Activated T-cell treated with anti-CD3 and anti-CD28 coated beads, Interleukin-2, amount 50 U/mL, for 4 hours (primary cell): Measurements from ENCODE around the gene PPP1R3A. TPM values are rescaled to one million over a fixed set of nuclear protein-coding genes. Genes with fewer than 3 reads are reported as not detected.
"Not testable (repeated sequence)": the region's sequence is repeated elsewhere in the genome, so short reads cannot be mapped to it uniquely, and the experiment has no call there.

ENCODE experiments used
- ATAC-seq, 2 donors: fragments of 200-7000 bp; cut with Tn5 transposase; one replicate each; pipeline ENCODE4 v1.10.0; 2021
- DNase-seq: peaks from one replicate; pipeline ENCODE4 v3.0.0-alpha.2; 2020
- H3K27me3 Mint-ChIP-seq: one replicate; pipeline ENCODE4 v1.8.0; 2021; ENCODE audit warnings: low read depth, mixed read lengths
- H3K36me3 Mint-ChIP-seq: one replicate; pipeline ENCODE4 v1.8.0; 2022; ENCODE audit warnings: mixed read lengths; ENCODE audit not compliant: insufficient read depth
- H3K4me1 Mint-ChIP-seq: one replicate; pipeline ENCODE4 v1.8.0; 2021; ENCODE audit warnings: low read depth, mixed read lengths
- H3K4me3 Mint-ChIP-seq: one replicate; pipeline ENCODE4 v1.8.0; 2021; ENCODE audit warnings: mild to moderate bottlenecking, moderate library complexity, mixed read lengths
- H3K9me3 Mint-ChIP-seq: one replicate; pipeline ENCODE4 v1.8.0; 2021; ENCODE audit warnings: mixed read lengths
- total RNA-seq, 3 donors: library from RNA; stranded (reverse); gene quantifications; one replicate each; pipeline ENCODE4 v1.2.1, GENCODE V29; 2021

The PPP1R3A gene
- not detected for total RNA-seq

- no peaks in the 10 kb centered on the region for H3K9me3 Mint-ChIP-seq
- H3K27me3 Mint-ChIP-seq: no peaks in the 10 kb centered on the region
- H3K36me3 Mint-ChIP-seq: no peaks in the 10 kb centered on the region
- H3K4me3 Mint-ChIP-seq: no peak within 1 kb of the TSS
- no peak for ATAC-seq
- no peak for DNase-seq
- no peaks in the 10 kb centered on the region for H3K4me1 Mint-ChIP-seq
Measured at GRCh38 chr7:113918946-113919345, at the start of gene PPP1R3A. TSS of gene PPP1R3A (minus strand) at chr7:113919009. CDS start at chr7:113918996, 13 bp downstream.

- no peak for DNase-seq
Measured at GRCh38 chr7:113963356-113963755, 44.5 kb upstream of the PPP1R3A start.

GRCh38 chr7:113959910-113960309, 41.1 kb upstream of the PPP1R3A start:
- ATAC-seq: no peak
- no peak for DNase-seq
- Mint-ChIP-seq H3K27me3 (no peaks in the 10 kb centered on the region), H3K4me3 (no peak overlapping the region), H3K9me3 (peaks cover 12% of the 10 kb centered on the region), H3K36me3 (no peaks in the 10 kb centered on the region), H3K4me1 (no peaks in the 10 kb centered on the region)

More at GRCh38 chr7:113963356-113963755, 44.5 kb upstream of the PPP1R3A start:
- H3K4me1 Mint-ChIP-seq: no peaks in the 10 kb centered on the region
- no peaks in the 10 kb centered on the region for H3K27me3 Mint-ChIP-seq
- no peak for ATAC-seq
- H3K9me3 Mint-ChIP-seq: peaks cover 11% of the 10 kb centered on the region
- no peaks in the 10 kb centered on the region for H3K36me3 Mint-ChIP-seq
- H3K4me3 Mint-ChIP-seq: no peak overlapping the region

- ATAC-seq: no peak
- no peak overlapping the region for H3K4me3 Mint-ChIP-seq
- DNase-seq: no peak
- H3K27me3 Mint-ChIP-seq: no peaks in the 10 kb centered on the region
- no peaks in the 10 kb centered on the region for H3K4me1 Mint-ChIP-seq
- peaks cover 27% of the 10 kb centered on the region for H3K9me3 Mint-ChIP-seq
- no peaks in the 10 kb centered on the region for H3K36me3 Mint-ChIP-seq
Measured at GRCh38 chr7:113955157-113955556, 36.3 kb upstream of the PPP1R3A start.

- H3K27me3 Mint-ChIP-seq: no peaks in the 10 kb centered on the region
- no peaks in the 10 kb centered on the region for H3K36me3 Mint-ChIP-seq
- H3K4me1 Mint-ChIP-seq: no peaks in the 10 kb centered on the region
- ATAC-seq (no peak), DNase-seq (no peak)
- no peak overlapping the region for H3K4me3 Mint-ChIP-seq
- H3K9me3 Mint-ChIP-seq: peaks cover 18% of the 10 kb centered on the region
Measured at GRCh38 chr7:113953553-113953952, 34.7 kb upstream of the PPP1R3A start.

- H3K36me3 Mint-ChIP-seq: no peaks in the 10 kb centered on the region
- H3K27me3 Mint-ChIP-seq: no peaks in the 10 kb centered on the region
- no peaks in the 10 kb centered on the region for H3K9me3 Mint-ChIP-seq
- H3K4me1 Mint-ChIP-seq: no peaks in the 10 kb centered on the region
- ATAC-seq: no peak
- DNase-seq: no peak
- H3K4me3 Mint-ChIP-seq: no peak overlapping the region
Measured at GRCh38 chr7:113945018-113945938, 26.5 kb upstream of the PPP1R3A start.

- DNase-seq (no peak), ATAC-seq (no peak)
- Mint-ChIP-seq H3K4me1 (no peaks in the 10 kb centered on the region), H3K4me3 (no peak overlapping the region), H3K27me3 (no peaks in the 10 kb centered on the region), H3K9me3 (peaks cover 8% of the 10 kb centered on the region), H3K36me3 (no peaks in the 10 kb centered on the region)
Measured at GRCh38 chr7:113936982-113937381, 18.2 kb upstream of the PPP1R3A start.

- no peak for ATAC-seq
- DNase-seq: no peak
- Mint-ChIP-seq H3K27me3 (no peaks in the 10 kb centered on the region), H3K4me3 (no peak overlapping the region), H3K4me1 (no peaks in the 10 kb centered on the region), H3K9me3 (peaks cover 10% of the 10 kb centered on the region), H3K36me3 (no peaks in the 10 kb centered on the region)
Measured at GRCh38 chr7:113936535-113936934, 17.7 kb upstream of the PPP1R3A start.

GRCh38 chr7:113929389-113929788, 10.6 kb upstream of the PPP1R3A start:
- H3K36me3 Mint-ChIP-seq, H3K27me3 Mint-ChIP-seq, H3K4me1 Mint-ChIP-seq, H3K4me3 Mint-ChIP-seq, ATAC-seq, DNase-seq: not testable (repeated sequence)
- H3K9me3 Mint-ChIP-seq: peaks cover 11% of the 10 kb centered on the region

- no peak overlapping the region for H3K4me3 Mint-ChIP-seq
- H3K9me3 Mint-ChIP-seq: peaks cover 5% of the 10 kb centered on the region
- H3K36me3 Mint-ChIP-seq: no peaks in the 10 kb centered on the region
- no peaks in the 10 kb centered on the region for H3K27me3 Mint-ChIP-seq
- no peak for ATAC-seq
- no peaks in the 10 kb centered on the region for H3K4me1 Mint-ChIP-seq
- no peak for DNase-seq
Measured at GRCh38 chr7:113928112-113928511, 9.3 kb upstream of the PPP1R3A start.

- Mint-ChIP-seq H3K4me1 (no peaks in the 10 kb centered on the region), H3K27me3 (no peaks in the 10 kb centered on the region), H3K36me3 (no peaks in the 10 kb centered on the region), H3K4me3 (no peak overlapping the region), H3K9me3 (no peaks in the 10 kb centered on the region)
- no peak for ATAC-seq
- DNase-seq: no peak
Measured at GRCh38 chr7:113922049-113922448, 3.2 kb upstream of the PPP1R3A start.

- H3K27me3 Mint-ChIP-seq: no peaks in the 10 kb centered on the region
- H3K36me3 Mint-ChIP-seq: no peaks in the 10 kb centered on the region
- ATAC-seq (no peak), DNase-seq (no peak)
- H3K4me1 Mint-ChIP-seq: no peaks in the 10 kb centered on the region
- H3K4me3 Mint-ChIP-seq: no peak overlapping the region
- H3K9me3 Mint-ChIP-seq: no peaks in the 10 kb centered on the region
Measured at GRCh38 chr7:113921363-113921762, 2.6 kb upstream of the PPP1R3A start.

GRCh38 chr7:113917840-113918239, 969 bp downstream of the PPP1R3A start:
- no peak for ATAC-seq
- Mint-ChIP-seq H3K27me3 (no peaks in the 10 kb centered on the region), H3K4me1 (no peaks in the 10 kb centered on the region), H3K9me3 (no peaks in the 10 kb centered on the region), H3K4me3 (no peak overlapping the region), H3K36me3 (no peaks in the 10 kb centered on the region)
- DNase-seq: no peak

- no peak overlapping the region for H3K4me3 Mint-ChIP-seq
- no peaks in the 10 kb centered on the region for H3K4me1 Mint-ChIP-seq
- H3K36me3 Mint-ChIP-seq: no peaks in the 10 kb centered on the region
- H3K27me3 Mint-ChIP-seq: no peaks in the 10 kb centered on the region
- no peaks in the 10 kb centered on the region for H3K9me3 Mint-ChIP-seq
- ATAC-seq: no peak
- no peak for DNase-seq
Measured at GRCh38 chr7:113915956-113916355, 2.9 kb downstream of the PPP1R3A start.

GRCh38 chr7:113912876-113913275, 5.9 kb downstream of the PPP1R3A start:
- H3K4me1 Mint-ChIP-seq: no peaks in the 10 kb centered on the region
- no peaks in the 10 kb centered on the region for H3K36me3 Mint-ChIP-seq
- DNase-seq: no peak
- no peak for ATAC-seq
- no peaks in the 10 kb centered on the region for H3K27me3 Mint-ChIP-seq
- H3K4me3 Mint-ChIP-seq: no peak overlapping the region
- H3K9me3 Mint-ChIP-seq: no peaks in the 10 kb centered on the region
